ENCODE measurements around the gene GPBP1L1. TPM values are rescaled to one million over a fixed set of nuclear protein-coding genes. Genes with fewer than 3 reads are reported as not detected.
"Not testable (repeated sequence)": the region's sequence is repeated elsewhere in the genome, so short reads cannot be mapped to it uniquely, and the experiment has no call there.

The GPBP1L1 gene
- total RNA-seq, 1 donor from 2014 or later = 262 TPM

DNA sequence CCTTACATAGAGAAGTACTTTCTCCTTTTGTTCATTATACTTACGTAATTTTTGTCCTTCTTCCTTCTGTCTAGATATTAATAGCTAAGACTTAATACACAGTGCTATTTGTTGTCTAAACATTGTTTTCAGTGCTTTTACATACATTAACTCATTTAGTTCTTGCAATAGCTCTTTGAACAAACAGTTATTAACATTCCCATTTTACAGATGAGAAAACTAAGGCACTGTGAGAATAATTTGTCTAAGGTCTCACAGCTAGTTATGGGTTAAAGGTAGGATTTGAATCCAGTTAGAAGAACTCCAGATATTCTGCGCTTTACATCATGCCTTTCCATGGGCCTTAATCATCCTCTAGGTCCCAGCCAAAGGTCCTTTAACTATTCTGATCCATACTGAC, 82.1 kb downstream of the GPBP1L1 start:
- Mint-ChIP-seq H3K4me3 (no peak overlapping the region), H3K36me3 (peaks cover 40% of the 10 kb centered on the region), H3K27me3 (ENCODE audit: insufficient read depth, low read depth) (no peaks in the 10 kb centered on the region), H3K27ac (no peak overlapping the region), H3K9me3 (no peaks in the 10 kb centered on the region), H3K4me1 (peaks cover 19% of the 10 kb centered on the region)
- Histone ChIP-seq H2AFZ (replicated peaks) (no peak overlapping the region), H3K79me2 (ENCODE audit: low read depth) (peaks cover 100% of the 10 kb centered on the region), H3K9ac (no peak overlapping the region), H3K27ac (no peak overlapping the region), H4K20me1 (ENCODE audit: low read depth) (peaks cover 100% of the 10 kb centered on the region), H3K4me1 (peaks cover 13% of the 10 kb centered on the region), H3K4me3 (no peak overlapping the region), H3F3A (ENCODE audit: low read depth) (peaks cover 58% of the 10 kb centered on the region), H3K4me2 (no peak overlapping the region), H3K36me3 (peaks cover 41% of the 10 kb centered on the region), H3K9me3 (ENCODE audit: low read depth) (no peaks in the 10 kb centered on the region), H3K27me3 (no peaks in the 10 kb centered on the region)
- DNase-seq (ENCODE audit: low spot score) = no peak
- TF ChIP-seq, protein P1, sequence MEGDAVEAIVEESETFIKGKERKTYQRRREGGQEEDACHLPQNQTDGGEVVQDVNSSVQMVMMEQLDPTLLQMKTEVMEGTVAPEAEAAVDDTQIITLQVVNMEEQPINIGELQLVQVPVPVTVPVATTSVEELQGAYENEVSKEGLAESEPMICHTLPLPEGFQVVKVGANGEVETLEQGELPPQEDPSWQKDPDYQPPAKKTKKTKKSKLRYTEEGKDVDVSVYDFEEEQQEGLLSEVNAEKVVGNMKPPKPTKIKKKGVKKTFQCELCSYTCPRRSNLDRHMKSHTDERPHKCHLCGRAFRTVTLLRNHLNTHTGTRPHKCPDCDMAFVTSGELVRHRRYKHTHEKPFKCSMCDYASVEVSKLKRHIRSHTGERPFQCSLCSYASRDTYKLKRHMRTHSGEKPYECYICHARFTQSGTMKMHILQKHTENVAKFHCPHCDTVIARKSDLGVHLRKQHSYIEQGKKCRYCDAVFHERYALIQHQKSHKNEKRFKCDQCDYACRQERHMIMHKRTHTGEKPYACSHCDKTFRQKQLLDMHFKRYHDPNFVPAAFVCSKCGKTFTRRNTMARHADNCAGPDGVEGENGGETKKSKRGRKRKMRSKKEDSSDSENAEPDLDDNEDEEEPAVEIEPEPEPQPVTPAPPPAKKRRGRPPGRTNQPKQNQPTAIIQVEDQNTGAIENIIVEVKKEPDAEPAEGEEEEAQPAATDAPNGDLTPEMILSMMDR (IDR thresholded peaks at IDR 0.05) = no peak
- TF ChIP-seq EZH2phosphoT487 (IDR thresholded peaks at IDR 0.05) (no peak), EZH2 (IDR thresholded peaks at IDR 0.05) (no peak)

DNA sequence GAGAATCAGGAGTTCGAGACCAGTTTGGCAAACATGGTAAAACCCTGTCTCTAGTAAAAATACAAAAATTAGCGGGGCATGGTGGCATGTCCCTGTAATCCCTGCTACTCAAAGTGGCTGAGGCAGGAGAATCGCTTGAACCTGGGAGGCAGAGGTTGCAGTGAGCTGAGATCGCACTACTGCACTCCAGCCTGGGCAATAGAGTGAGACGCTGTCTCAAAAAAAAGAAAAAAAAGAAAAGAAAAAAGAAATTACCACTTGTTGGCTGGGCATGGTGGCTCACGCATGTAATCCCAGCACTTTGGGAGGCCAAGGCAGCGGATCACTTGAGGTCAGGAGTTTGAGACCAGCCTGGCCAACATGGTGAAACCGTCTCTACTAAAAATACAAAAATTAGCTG, 89.6 kb downstream of the GPBP1L1 start:
- Mint-ChIP-seq H3K36me3 (peaks cover 30% of the 10 kb centered on the region), H3K4me1 (peaks cover 15% of the 10 kb centered on the region)
- H3K9me3 ChIP-seq (ENCODE audit: low read depth); H3K9ac ChIP-seq; H3K4me3 ChIP-seq; H2AFZ ChIP-seq (replicated peaks); H3K9me3 Mint-ChIP-seq; H3K4me3 Mint-ChIP-seq; H3K4me1 ChIP-seq; DNase-seq (ENCODE audit: low spot score); H3K27me3 ChIP-seq; H3K27ac ChIP-seq; H3K4me2 ChIP-seq; H3K27ac Mint-ChIP-seq; H3K27me3 Mint-ChIP-seq (ENCODE audit: insufficient read depth, low read depth): not testable (repeated sequence)
- Histone ChIP-seq H3K36me3 (peaks cover 39% of the 10 kb centered on the region), H3F3A (ENCODE audit: low read depth) (peaks cover 51% of the 10 kb centered on the region), H4K20me1 (ENCODE audit: low read depth) (peaks cover 100% of the 10 kb centered on the region), H3K79me2 (ENCODE audit: low read depth) (peaks cover 100% of the 10 kb centered on the region)

DNA sequence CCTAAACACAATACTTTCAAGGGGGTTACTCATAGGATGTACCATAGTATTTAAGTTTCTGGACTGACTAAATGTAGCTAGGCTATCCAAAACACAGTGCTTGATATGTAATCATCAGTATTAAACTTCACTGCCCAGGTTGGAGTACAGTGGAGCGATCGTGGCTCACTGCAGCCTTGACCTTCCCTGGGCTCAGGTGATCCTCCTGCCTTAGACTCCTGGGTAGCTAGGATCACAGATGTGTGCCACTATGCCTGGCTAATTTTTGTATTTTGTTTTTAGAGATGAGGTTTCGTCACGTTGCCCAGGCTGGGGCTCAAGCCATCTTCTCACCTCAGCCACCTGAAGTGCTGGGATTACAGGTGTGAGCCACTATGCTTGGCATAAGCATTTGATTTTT, 91.9 kb downstream of the GPBP1L1 start:
- Histone ChIP-seq H3K4me1 (no peaks in the 10 kb centered on the region), H3K9ac (no peak overlapping the region), H4K20me1 (ENCODE audit: low read depth) (peaks cover 99% of the 10 kb centered on the region), H3K36me3 (peaks cover 36% of the 10 kb centered on the region), H3K4me3 (no peak overlapping the region), H3K27me3 (no peaks in the 10 kb centered on the region), H3K9me3 (ENCODE audit: low read depth) (no peaks in the 10 kb centered on the region), H3K4me2 (no peak overlapping the region), H3K27ac (no peak overlapping the region), H3K79me2 (ENCODE audit: low read depth) (peaks cover 100% of the 10 kb centered on the region), H3F3A (ENCODE audit: low read depth) (peaks cover 44% of the 10 kb centered on the region), H2AFZ (replicated peaks) (no peak overlapping the region)
- H3K27ac Mint-ChIP-seq = no peak overlapping the region
- no peaks in the 10 kb centered on the region for H3K9me3 Mint-ChIP-seq
- DNase-seq (ENCODE audit: low spot score) = no peak
- H3K4me3 Mint-ChIP-seq = no peak overlapping the region
- H3K36me3 Mint-ChIP-seq = peaks cover 31% of the 10 kb centered on the region
- peaks cover 3% of the 10 kb centered on the region for H3K4me1 Mint-ChIP-seq
- TF ChIP-seq EZH2 (IDR thresholded peaks at IDR 0.05) (no peak), EZH2phosphoT487 (IDR thresholded peaks at IDR 0.05) (no peak)
- TF ChIP-seq, protein P1 (IDR thresholded peaks at IDR 0.05) = no peak
- no peaks in the 10 kb centered on the region for H3K27me3 Mint-ChIP-seq (ENCODE audit: insufficient read depth, low read depth)

DNA sequence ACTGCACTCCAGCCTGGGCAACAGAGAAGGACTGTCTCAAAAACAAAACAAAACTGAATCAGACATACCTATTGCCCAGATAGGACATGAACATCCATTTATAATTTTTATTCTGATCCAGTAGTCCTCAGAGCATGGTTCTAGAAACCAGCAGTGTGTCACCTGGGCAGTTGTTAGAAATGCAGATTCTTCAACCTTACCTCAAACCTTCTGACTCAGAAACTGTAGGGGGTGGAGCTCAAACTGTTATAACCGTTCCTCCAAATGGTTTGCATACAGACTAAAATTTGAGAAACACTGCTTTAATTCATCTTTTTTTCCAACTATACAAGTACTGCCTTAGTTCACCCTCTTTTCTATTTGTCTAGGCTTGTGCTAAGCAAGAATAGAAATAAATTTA, 96.5 kb downstream of the GPBP1L1 start:
- no peak overlapping the region for H3K4me2 ChIP-seq
- peaks cover 20% of the 10 kb centered on the region for H3K4me1 Mint-ChIP-seq

More for the DNA sequence above, 96.5 kb downstream of the GPBP1L1 start:
- Histone ChIP-seq H3K4me3 (no peak overlapping the region), H3K27me3 (no peaks in the 10 kb centered on the region), H3K79me2 (ENCODE audit: low read depth) (peaks cover 100% of the 10 kb centered on the region), H3K9ac (no peak overlapping the region), H3F3A (ENCODE audit: low read depth) (peaks cover 49% of the 10 kb centered on the region), H3K27ac (no peak overlapping the region), H2AFZ (replicated peaks) (no peak overlapping the region), H3K4me1 (peaks cover 15% of the 10 kb centered on the region), H3K9me3 (ENCODE audit: low read depth) (no peaks in the 10 kb centered on the region), H3K36me3 (peaks cover 25% of the 10 kb centered on the region), H4K20me1 (ENCODE audit: low read depth) (peaks cover 99% of the 10 kb centered on the region)
- TF ChIP-seq, protein P1 (IDR thresholded peaks at IDR 0.05) = no peak
- TF ChIP-seq EZH2phosphoT487 (IDR thresholded peaks at IDR 0.05) = no peak
- TF ChIP-seq EZH2 (IDR thresholded peaks at IDR 0.05) = no peak
- Mint-ChIP-seq H3K36me3 (peaks cover 24% of the 10 kb centered on the region), H3K9me3 (no peaks in the 10 kb centered on the region), H3K27me3 (ENCODE audit: insufficient read depth, low read depth) (peaks cover 2% of the 10 kb centered on the region), H3K27ac (no peak overlapping the region), H3K4me3 (no peak overlapping the region)
- no peak for DNase-seq (ENCODE audit: low spot score)

All from neural progenitor cell (in vitro differentiated cells).